HG03159 (cell line): ENCODE results near the gene URI1.

Experiments used
- ATAC-seq: cut with Tn5 transposase; IDR thresholded peaks from one replicate; pipeline ENCODE4 v1.9.1; 2021; ENCODE audit warnings: mild to moderate bottlenecking, moderate library complexity; ENCODE audit not compliant: unreplicated experiment

The URI1 gene

DNA sequence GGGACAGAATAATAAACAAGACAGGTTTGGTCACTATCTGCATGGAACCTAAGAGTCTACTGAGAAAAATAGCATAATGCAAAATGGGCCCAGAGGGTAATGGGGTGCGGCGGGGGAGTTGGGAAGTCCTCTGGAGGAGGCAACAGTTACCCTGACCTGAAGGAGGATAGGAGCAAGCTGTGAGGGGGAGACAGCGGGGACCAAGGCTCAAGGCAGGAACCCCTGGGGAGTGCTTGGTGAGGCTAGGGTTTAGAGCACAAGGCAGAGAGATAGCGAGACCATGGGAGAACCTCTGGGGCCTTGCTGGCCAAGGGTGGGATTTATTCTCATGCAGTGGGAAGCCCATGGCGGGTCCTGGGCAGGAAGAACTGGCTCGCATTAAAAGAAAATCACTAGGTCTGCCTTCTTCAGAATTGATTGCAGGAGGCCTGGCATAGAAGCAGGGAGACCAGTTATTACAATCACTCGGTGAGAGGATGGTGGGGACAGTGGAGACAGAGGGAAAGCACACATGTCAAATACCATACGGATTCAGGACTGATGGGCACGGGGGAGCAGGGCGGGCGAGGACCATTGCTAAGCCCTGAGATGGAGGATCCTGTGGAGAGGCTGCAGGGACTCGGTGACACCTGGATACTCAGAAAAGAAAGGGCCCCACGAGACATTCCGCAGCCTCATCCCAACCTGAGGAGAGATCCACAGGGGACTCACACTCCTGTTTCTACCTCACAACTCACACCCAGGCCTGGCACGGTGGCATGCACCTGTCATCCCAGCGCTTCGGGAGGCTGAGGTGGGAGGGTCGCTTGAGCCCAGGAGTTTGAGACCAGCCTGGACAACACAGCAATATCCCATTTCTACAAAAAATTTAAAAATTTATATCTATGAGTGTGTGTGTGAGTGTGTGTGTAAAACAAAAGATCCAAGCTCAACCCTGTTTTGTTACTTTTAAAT lies 110.4 kb downstream of the URI1 start:
- ATAC-seq = no peak

DNA sequence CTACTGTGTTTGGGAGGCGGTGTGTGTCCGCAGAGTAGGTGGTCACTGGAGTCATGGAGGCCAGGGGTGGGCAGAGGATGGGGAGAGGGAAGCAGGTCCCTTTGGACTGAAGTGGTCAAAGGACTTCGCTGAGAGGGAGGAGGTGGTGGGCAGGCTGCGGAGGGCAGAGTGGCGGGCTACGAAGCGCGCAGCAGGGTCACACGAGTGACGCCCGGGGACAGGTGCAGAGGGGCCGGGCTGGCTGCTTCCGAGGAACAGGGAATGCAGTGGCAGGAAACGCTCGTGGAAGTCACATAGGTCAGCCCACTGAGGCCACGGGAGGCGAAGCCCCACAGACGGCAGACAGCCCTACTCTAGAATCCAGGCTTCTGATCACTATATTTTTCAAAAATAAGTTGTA lies 111.5 kb downstream of the URI1 start:
- no peak for ATAC-seq

DNA sequence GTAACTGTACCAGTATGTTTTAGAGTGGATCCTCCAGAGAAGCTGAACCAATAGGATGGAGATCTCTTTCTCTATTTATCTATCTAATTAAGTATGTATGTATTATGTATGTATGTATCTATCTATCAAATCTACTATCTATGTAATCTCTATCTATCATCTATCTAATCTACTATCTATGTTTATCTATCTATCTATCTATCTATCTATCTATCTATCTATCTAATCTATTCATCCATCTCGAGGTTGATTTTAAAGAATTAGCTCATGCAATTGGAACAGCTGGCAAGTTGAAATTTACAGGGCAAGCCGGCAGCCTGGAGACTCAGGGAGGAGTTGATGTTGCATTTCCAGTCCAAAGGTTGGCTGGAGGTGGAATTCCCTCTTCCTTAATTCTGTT lies 112.2 kb downstream of the URI1 start:
- no peak for ATAC-seq

DNA sequence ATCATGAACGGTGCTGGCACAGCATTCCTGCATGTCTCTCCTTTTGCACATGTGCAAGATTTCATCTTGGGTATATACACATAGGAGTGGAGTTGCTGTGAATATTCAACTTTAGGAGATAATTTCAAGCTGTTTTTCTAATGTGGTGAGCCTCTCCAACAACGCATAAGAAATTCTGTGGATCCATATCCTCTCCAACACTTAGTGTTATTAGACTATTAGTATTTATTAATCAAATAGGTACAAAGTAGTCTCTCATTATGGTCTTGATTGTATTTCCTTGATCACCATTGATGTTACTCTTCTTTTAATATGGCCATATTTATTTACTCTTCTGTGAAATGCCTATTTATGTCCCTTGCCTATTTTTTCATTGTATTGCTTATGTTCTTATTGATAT lies 114.5 kb downstream of the URI1 start:
- ATAC-seq = no peak

DNA sequence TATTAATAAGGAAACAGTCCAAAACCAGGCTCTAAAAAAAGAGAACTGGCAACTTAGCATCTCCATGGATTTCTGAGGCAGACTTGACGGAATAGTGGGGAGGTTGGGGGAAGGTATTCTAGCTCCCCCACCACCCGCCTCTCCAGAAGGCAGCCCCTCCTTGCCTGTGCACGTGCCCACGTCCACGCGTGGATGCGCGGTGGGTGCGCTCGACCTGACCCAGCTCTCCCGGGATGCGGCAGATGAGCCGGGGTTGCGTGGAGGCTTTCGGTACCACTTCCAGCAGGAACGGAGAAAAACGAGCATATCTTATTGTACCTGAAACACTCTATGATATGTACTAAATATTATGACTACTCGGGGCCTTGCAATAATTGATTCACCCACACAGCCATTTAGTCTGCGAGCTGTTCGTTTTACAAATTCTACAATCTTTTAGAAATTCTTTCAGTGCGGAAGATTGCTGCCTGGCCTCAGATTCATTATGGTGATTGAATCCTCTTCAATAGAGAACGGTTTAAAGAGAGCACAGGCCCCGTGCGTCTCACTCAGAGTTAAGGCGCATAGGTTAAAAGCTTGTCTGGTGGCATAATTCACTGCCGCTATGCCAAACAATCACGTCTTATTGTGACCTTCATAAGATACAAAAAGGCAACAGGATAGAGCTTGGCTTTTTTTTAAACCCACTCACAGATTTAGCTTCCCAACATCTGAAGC lies 117.9 kb downstream of the URI1 start:
- ATAC-seq = no peak

GRCh38 chr19:30060531-30061222 lies 118.6 kb downstream of the URI1 start:
- no peak for ATAC-seq

DNA sequence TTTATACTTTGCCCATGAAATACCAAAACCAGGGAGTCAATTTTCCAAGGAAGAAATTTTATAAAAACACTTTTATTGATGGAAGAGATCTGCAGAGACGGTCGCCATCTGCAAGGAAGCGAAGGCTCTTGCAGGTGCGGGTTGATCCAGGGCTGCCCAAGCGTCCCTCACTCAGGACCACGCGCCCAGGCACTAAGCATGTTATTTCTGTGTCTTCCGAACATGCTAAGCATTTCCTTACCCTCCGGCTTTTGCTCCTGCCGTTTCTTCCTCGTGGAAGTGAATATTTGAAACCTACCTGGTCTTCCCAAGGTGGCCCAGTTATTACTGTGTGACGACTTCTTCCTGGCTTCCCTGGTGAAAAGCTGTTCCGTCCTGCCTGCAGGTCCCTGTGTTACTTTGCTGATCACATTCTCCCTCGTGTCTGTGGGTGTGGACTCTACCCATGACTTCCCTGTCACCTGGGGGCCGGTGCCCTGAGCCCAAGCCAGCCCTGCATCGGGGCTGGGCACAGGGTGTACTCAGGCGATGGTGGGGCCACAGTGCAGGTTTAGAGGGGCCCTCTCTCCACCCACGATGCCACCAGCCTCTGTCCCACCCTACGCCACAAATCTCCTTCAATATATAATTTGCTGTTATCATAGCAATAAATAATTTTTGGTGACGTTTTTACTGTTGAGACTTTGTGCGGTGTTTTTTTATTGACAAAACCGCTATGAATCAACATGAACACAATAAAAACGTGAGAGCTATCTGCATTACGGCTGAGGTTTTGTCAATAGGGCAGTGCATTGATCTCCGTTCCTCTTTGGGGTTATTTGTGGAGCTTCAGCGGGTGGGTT lies 119.4 kb downstream of the URI1 start:
- no peak for ATAC-seq

GRCh38 chr19:30062065-30062906 lies 120.2 kb downstream of the URI1 start:
- ATAC-seq = no peak

DNA sequence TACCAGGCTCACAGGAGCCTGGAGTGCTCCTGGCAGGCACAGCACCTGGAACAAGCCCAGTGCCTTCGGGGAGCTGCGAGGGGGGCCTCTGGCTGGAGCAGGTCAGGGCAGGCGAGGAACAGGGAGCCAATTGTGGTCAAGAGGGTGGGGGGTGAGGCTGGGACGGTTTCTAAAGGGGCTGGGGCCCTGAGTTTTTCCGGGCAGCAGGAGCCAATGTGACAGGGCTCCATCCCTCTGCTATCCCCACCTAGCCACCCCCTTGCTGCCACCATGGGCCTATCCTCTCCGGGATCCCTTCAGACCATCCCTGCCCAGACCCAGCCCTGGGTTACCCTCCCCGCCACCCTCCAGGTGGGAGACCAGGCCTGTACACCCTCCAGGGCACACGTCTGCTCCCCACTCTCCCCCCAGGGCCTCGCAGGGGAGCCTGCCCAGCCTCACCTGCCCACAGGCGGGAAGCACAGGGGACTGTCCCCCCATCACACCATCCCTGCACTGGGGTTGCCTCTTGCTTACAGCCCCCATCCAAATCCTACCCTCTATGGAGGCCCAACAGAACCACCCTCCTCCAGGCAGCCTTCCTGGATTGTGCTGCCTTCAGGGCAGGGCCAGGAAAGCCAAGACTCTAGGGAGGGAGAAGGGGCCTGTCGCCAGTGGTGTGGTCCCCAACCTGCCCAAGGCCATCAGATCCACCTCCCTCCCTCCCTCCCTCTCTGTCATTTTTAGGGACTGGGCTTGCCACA lies 121.0 kb downstream of the URI1 start:
- no peak for ATAC-seq

GRCh38 chr19:30063650-30064347 lies 121.8 kb downstream of the URI1 start:
- ATAC-seq = no peak

DNA sequence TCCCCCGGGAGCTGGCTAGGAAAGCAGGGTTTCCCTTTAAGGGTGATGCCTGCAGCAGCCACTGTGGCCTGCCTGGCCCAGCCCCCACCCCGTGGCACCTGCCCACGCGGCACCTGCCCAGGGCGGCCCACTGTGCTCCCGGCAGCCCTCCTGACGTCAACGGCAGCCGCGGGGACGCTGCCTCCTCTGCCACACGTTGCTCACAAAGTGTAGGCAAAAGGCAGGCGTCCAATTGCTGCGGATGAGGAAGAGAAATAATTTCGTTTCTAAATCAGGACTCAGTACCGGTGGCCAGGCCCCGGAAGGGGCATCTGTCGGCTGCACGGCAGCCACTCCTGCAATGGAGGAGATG lies 122.3 kb downstream of the URI1 start:
- ATAC-seq = no peak

DNA sequence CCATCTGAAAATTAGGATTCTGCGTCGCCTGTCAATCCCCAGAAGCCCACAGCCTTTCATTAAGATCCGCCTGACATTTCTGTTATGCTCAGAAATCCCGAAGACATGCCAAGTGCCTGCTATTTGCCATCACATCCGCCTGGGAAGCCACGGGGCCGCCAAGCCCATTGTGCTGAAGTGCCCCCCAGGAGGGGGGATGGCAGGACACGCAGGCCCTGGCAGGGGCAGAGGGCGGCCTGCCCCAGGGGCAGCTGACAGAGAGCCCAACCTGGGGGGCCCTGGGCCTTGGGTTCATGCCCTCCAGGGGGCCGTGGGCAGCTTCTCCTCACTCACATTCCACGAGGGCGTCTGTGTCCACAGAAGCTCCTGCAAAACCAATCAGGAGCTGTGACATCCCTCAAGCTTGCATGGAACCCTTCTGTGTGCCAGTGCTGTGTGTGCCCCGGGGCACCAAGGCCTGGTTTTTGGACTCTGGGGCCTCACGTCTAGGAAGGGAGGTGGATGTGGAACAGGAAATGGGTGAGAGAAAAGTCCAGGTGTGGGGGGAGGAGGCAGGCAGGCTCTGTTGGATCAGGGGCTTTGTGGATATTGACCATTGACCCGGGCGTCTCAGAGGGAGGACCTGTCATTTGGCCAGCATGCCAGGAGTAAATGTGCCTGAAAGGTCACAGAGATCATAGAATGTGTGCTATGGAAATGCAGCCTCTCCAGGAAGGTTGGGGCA lies 122.9 kb downstream of the URI1 start:
- no peak for ATAC-seq

DNA sequence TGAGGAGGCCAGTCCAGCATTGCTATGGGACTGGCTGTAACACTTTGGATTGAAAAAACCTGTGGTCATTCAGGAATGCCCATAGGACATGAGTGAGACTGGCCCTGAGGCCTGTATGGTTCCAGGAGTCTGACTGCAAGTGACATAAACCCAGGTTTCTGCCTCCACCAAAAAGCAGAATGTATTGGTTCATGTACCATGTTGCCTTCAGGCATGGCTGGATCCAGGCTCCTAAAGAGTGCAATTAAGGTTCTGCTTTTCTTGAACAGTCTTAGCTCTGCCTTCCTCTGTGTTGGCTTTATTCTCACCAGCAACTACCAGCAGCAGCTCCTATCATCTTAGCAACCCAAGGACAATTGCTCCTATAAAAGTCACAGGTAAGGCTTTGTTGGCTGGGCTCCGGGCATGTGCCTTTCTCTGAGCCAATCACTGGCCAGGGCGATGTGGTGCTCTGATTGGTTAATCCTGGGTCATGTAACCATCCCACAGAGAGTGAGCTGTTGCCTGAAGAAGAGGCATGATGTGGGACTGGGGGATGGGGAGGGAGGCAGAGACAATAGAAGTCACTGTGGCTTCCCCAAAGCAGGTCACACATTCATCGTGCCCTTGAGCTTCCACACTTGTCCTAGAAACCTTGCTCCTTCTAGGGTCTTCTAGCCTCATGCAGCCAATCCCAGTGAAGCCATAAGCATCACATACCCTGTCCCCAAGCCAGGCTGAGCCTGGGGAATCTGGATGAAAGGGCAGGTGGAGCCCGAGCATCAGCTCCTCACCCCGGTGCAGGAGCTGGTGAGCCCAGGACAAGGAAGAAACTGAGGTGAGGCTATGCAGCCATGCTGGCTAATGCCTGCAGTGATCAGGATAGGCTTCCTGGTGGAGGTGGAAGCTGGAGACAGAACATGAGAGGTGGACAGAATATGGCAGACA lies 123.9 kb downstream of the URI1 start:
- ATAC-seq = no peak
